ENCODE data around the gene IRAK2.

DNA sequence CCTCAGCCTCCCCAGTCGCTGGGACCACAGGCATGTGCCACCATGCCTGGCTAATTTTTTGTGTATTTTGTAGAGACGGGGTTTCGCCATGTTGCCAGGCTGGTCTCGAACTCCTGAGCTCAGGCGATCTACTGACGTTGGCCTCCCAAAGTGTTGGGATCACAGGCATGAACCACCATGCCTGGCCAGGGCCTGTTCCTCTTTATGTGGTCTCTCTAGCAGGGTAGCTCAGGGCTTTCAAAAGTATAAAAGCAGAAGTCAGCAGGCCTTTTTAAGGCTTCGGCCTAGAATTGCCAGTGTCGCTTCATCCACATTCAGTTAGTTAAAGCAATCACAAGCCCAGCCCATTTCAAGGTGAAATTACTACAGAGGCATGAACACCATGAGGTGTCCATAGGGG is 15.5 kb upstream of the IRAK2 start:
- no peak for TF ChIP-seq EZH2 (IDR thresholded peaks at IDR 0.05; ENCODE audit: insufficient read depth, poor library complexity, severe bottlenecking)
- TF ChIP-seq EZH2phosphoT487 (IDR thresholded peaks at IDR 0.05; ENCODE audit: insufficient read depth, low read depth): no peak
